ENCODE results near the gene SLC24A3.

The SLC24A3 gene

GRCh38 chr20:19406381-19406780 lies 193.9 kb downstream of the SLC24A3 start:
- ChIA-PET CTCF (no interaction called here), POLR2A (no interaction called here)
- DNase-seq (ENCODE audit: extremely low spot score) = no peak
- TF ChIP-seq CTBP1 (IDR thresholded peaks at IDR 0.05; ENCODE audit: borderline replicate concordance) (no peak), FOXM1 (IDR thresholded peaks at IDR 0.05; ENCODE audit: borderline replicate concordance) (no peak), TARDBP (IDR thresholded peaks at IDR 0.05) (no peak), LEF1 (IDR thresholded peaks at IDR 0.05; ENCODE audit: borderline replicate concordance) (no peak)

- DNase-seq (ENCODE audit: extremely low spot score) = no peak
- TF ChIP-seq ARNT (IDR thresholded peaks at IDR 0.05) = no peak
- TF ChIP-seq PKNOX1 (IDR thresholded peaks at IDR 0.05) = no peak
- no peak for TF ChIP-seq FOXK2 (IDR thresholded peaks at IDR 0.05)
- TF ChIP-seq ZNF384 (IDR thresholded peaks at IDR 0.05) = no peak
- no peak for TF ChIP-seq HDGF (IDR thresholded peaks at IDR 0.05; ENCODE audit: borderline replicate concordance)
- ChIA-PET POLR2A (no interaction called here), CTCF (interaction anchor here (0.7 kb wide), 1 partner anchor 176 kb away, joined by 4 read pairs; no protein-coding TSS in a partner anchor)
These were observed 194.8 kb downstream of the SLC24A3 start for GRCh38 chr20:19407196-19407595.

GRCh38 chr20:19407736-19408135 lies 195.3 kb downstream of the SLC24A3 start:
- POLR2A ChIA-PET = no interaction called here
- DNase-seq (ENCODE audit: extremely low spot score) = no peak
- CTCF ChIA-PET = interaction anchor here (0.7 kb wide), 1 partner anchor 177 kb away, joined by 4 read pairs; no protein-coding TSS in a partner anchor
- TF ChIP-seq ARNT (IDR thresholded peaks at IDR 0.05) (no peak), ZNF384 (IDR thresholded peaks at IDR 0.05) (no peak), HDGF (IDR thresholded peaks at IDR 0.05; ENCODE audit: borderline replicate concordance) (no peak), CTBP1 (IDR thresholded peaks at IDR 0.05; ENCODE audit: borderline replicate concordance) (no peak), SP1 (IDR thresholded peaks at IDR 0.05) (no peak)

- DNase-seq (ENCODE audit: extremely low spot score) = no peak
- CTCF ChIA-PET = no interaction called here
- TF ChIP-seq FOXK2 (IDR thresholded peaks at IDR 0.05) (no peak), L3MBTL2 (conservative IDR thresholded peaks at IDR 0.05) (no peak), TARDBP (IDR thresholded peaks at IDR 0.05) (no peak), ELF4 (IDR thresholded peaks at IDR 0.05) (no peak)
- POLR2A ChIA-PET = no interaction called here
These were observed 196.5 kb downstream of the SLC24A3 start for GRCh38 chr20:19408971-19409370.

- DNase-seq (ENCODE audit: extremely low spot score) = no peak
- ChIA-PET CTCF (no interaction called here), POLR2A (no interaction called here)
- no peak for TF ChIP-seq L3MBTL2 (conservative IDR thresholded peaks at IDR 0.05)
- no peak for TF ChIP-seq FOXA1 (IDR thresholded peaks at IDR 0.05)
- TF ChIP-seq PKNOX1 (IDR thresholded peaks at IDR 0.05) = no peak
- TF ChIP-seq ARNT (IDR thresholded peaks at IDR 0.05) = no peak
- no peak for TF ChIP-seq LEF1 (IDR thresholded peaks at IDR 0.05; ENCODE audit: borderline replicate concordance)
- no peak for TF ChIP-seq BHLHE40 (IDR thresholded peaks at IDR 0.05; ENCODE audit: borderline replicate concordance)
- no peak for TF ChIP-seq FOXK2 (IDR thresholded peaks at IDR 0.05)
- no peak for TF ChIP-seq SUZ12 (IDR thresholded peaks at IDR 0.05)
- no peak for TF ChIP-seq ZNF384 (IDR thresholded peaks at IDR 0.05)
- no peak for TF ChIP-seq SP1 (IDR thresholded peaks at IDR 0.05)
These were observed 199.4 kb downstream of the SLC24A3 start for GRCh38 chr20:19411811-19412210.

- CTCF ChIA-PET = no interaction called here
- DNase-seq (ENCODE audit: extremely low spot score) = no peak
- TF ChIP-seq SUZ12 (IDR thresholded peaks at IDR 0.05) (no peak), SP1 (IDR thresholded peaks at IDR 0.05) (no peak), ARNT (IDR thresholded peaks at IDR 0.05) (no peak), TARDBP (IDR thresholded peaks at IDR 0.05) (no peak), PKNOX1 (IDR thresholded peaks at IDR 0.05) (no peak), FOXA1 (IDR thresholded peaks at IDR 0.05) (no peak), L3MBTL2 (conservative IDR thresholded peaks at IDR 0.05) (no peak), LEF1 (IDR thresholded peaks at IDR 0.05; ENCODE audit: borderline replicate concordance) (no peak), NFRKB (IDR thresholded peaks at IDR 0.05) (no peak), FOXK2 (IDR thresholded peaks at IDR 0.05) (no peak)
- POLR2A ChIA-PET = no interaction called here
These were observed 199.8 kb downstream of the SLC24A3 start for GRCh38 chr20:19412254-19412653.

GRCh38 chr20:19414600-19414999 lies 202.2 kb downstream of the SLC24A3 start:
- CTCF ChIA-PET = no interaction called here
- TF ChIP-seq SP1 (IDR thresholded peaks at IDR 0.05) = no peak
- TF ChIP-seq FOXK2 (IDR thresholded peaks at IDR 0.05) = no peak
- TF ChIP-seq ELF4 (IDR thresholded peaks at IDR 0.05) = no peak
- no peak for TF ChIP-seq FOXA1 (IDR thresholded peaks at IDR 0.05)
- DNase-seq (ENCODE audit: extremely low spot score) = no peak
- POLR2A ChIA-PET = no interaction called here

GRCh38 chr20:19415786-19416185 lies 203.3 kb downstream of the SLC24A3 start:
- POLR2A ChIA-PET = no interaction called here
- DNase-seq (ENCODE audit: extremely low spot score) = no peak
- CTCF ChIA-PET = interaction anchor here (0.7 kb wide), 1 partner anchor 836 kb away, joined by 9 read pairs; no protein-coding TSS in a partner anchor
- no peak for TF ChIP-seq FOXK2 (IDR thresholded peaks at IDR 0.05)
- TF ChIP-seq ELF4 (IDR thresholded peaks at IDR 0.05) = no peak
- TF ChIP-seq PKNOX1 (IDR thresholded peaks at IDR 0.05) = no peak
- no peak for TF ChIP-seq LEF1 (IDR thresholded peaks at IDR 0.05; ENCODE audit: borderline replicate concordance)
- TF ChIP-seq L3MBTL2 (conservative IDR thresholded peaks at IDR 0.05) = no peak
- TF ChIP-seq ARNT (IDR thresholded peaks at IDR 0.05) = no peak
- TF ChIP-seq SUZ12 (IDR thresholded peaks at IDR 0.05) = no peak
- no peak for TF ChIP-seq ZNF384 (IDR thresholded peaks at IDR 0.05)
- no peak for TF ChIP-seq TARDBP (IDR thresholded peaks at IDR 0.05)
- TF ChIP-seq FOXM1 (IDR thresholded peaks at IDR 0.05; ENCODE audit: borderline replicate concordance) = no peak
- no peak for TF ChIP-seq FOXA1 (IDR thresholded peaks at IDR 0.05)
